NT2/D1 (cell line): Measurements from ENCODE around the gene PARD3.

Experiments used
- SUZ12 ChIP-seq: IDR thresholded peaks from 2 replicates; pipeline ENCODE4 v1.6.1; 2011; ENCODE audit not compliant: insufficient read length, insufficient read depth; ENCODE audit errors: extremely low read depth
- YY1 ChIP-seq: IDR thresholded peaks from 2 replicates; pipeline ENCODE4 v1.6.1; 2011; ENCODE audit not compliant: insufficient read length, insufficient read depth
- ZNF274 ChIP-seq: IDR thresholded peaks from 2 replicates; pipeline ENCODE4 v1.6.1; 2011; ENCODE audit warnings: mild to moderate bottlenecking, low read depth, low read length

- no peak for TF ChIP-seq SUZ12
- no peak for TF ChIP-seq YY1
- no peak for TF ChIP-seq ZNF274
Measured at GRCh38 chr10:34470307-34470706, 344.8 kb downstream of the PARD3 start.
